ENCODE results near the gene CXCL16. TPM values are rescaled to one million over a fixed set of nuclear protein-coding genes. Genes with fewer than 3 reads are reported as not detected.

The CXCL16 gene
- polyA plus RNA-seq, 2 of the 4 experiments (the other 2 are of a cell fraction): 10.1 to 13.8 TPM

DNA sequence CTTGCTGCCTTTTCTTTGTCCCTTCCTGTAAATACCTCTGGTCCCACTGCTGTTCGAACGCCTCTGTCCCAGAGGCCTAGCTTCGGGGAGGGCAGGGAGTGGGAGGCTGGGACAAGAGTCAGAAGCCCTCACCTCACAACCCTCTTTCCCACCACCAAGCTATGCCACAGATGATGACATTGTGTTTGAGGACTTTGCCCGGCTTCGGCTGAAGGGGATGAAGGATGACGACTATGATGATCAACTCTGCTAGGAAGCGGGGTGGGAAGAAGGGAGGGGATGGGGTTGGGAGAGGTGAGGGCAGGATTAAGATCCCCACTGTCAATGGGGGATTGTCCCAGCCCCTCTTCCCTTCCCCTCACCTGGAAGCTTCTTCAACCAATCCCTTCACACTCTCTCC lies 18.9 kb downstream of the CXCL16 start:
- peak; percentile 44 to 52; a peak in 5 of 6 replicates for ATAC-seq
- FAIRE-seq: no peak
- Histone ChIP-seq H3K9me3 (no peaks in the 10 kb centered on the region), H3K4me1 (peaks cover 56% of the 10 kb centered on the region), H3K27ac (peak overlapping the region; percentile 85 to 90), H3K4me3 (peak overlapping the region; percentile 26), H3K4me2 (peak overlapping the region; percentile 87)
- ChIA-PET POLR2A (interaction anchor here (1.2 to 3.6 kb wide), 6 partner anchors 10 to 247 kb away, joined by 3 to 25 read pairs (median 8); partner anchors contain the start of genes ARRB2, MED11, PELP1 and SPAG7), CTCF (interaction anchor here (1.0 to 8.9 kb wide), 11 partner anchors 9 to 182 kb away, joined by 3 to 57 read pairs (median 5); partner anchors contain the start of genes ARRB2, CHRNE, GLTPD2 and MED11)
- 18% methylated on average over 7 of the region's 7 CpGs for WGBS (ENCODE audit: missing lambda C conversion rate)
- TF ChIP-seq RNF2 (IDR thresholded peaks at IDR 0.05; ENCODE audit: borderline replicate concordance, low read depth) (no peak), MAFK (IDR thresholded peaks at IDR 0.05; ENCODE audit: partially characterized antibody) (no peak), FOSL2 (IDR thresholded peaks at IDR 0.05) (no peak), FOSL2 (CRISPR knock-in tag; IDR thresholded peaks at IDR 0.05) (peak; percentile 34; the same call in 1 of the 2 replicates), CHD4 (IDR thresholded peaks at IDR 0.05; ENCODE audit: borderline replicate concordance) (no peak), MAZ (IDR thresholded peaks at IDR 0.05; ENCODE audit: borderline replicate concordance, low read depth, low read length) (no peak), EHF (CRISPR knock-in tag; IDR thresholded peaks at IDR 0.05) (no peak), ESRRA (IDR thresholded peaks at IDR 0.05; ENCODE audit: borderline replicate concordance, low read length) (no peak), FOXS1 (CRISPR knock-in tag; IDR thresholded peaks at IDR 0.05) (no peak), KDM5A (IDR thresholded peaks at IDR 0.05) (no peak), EP300 (IDR thresholded peaks at IDR 0.05) (peak in 1 of 2 experiments; percentile 39; a peak in 1 of 5 replicates), JUN (IDR thresholded peaks at IDR 0.05) (no peak), TFCP2L1 (CRISPR knock-in tag; IDR thresholded peaks at IDR 0.05) (no peak), SREBF2 (IDR thresholded peaks at IDR 0.05) (no peak), HOXA7 (CRISPR knock-in tag; IDR thresholded peaks at IDR 0.05) (no peak), HOXB13 (CRISPR knock-in tag; IDR thresholded peaks at IDR 0.05; ENCODE audit: low read depth) (no peak), POLR2AphosphoS2 (conservative IDR thresholded peaks at IDR 0.05; ENCODE audit: low read length) (no peak), HDAC2 (IDR thresholded peaks at IDR 0.05) (no peak), FOSB (CRISPR knock-in tag; IDR thresholded peaks at IDR 0.05) (no peak), POLR2A (IDR thresholded peaks at IDR 0.05; ENCODE audit: low read length) (no peak), RAD21 (conservative IDR thresholded peaks at IDR 0.05 in 1 of 2, IDR thresholded peaks at IDR 0.05 in 1 of 2) (no peak), MYC (IDR thresholded peaks at IDR 0.05; ENCODE audit: borderline replicate concordance, low read length) (no peak), KDM1A (IDR thresholded peaks at IDR 0.05; ENCODE audit: low read depth) (no peak)
- TF ChIP-seq, protein P1, sequence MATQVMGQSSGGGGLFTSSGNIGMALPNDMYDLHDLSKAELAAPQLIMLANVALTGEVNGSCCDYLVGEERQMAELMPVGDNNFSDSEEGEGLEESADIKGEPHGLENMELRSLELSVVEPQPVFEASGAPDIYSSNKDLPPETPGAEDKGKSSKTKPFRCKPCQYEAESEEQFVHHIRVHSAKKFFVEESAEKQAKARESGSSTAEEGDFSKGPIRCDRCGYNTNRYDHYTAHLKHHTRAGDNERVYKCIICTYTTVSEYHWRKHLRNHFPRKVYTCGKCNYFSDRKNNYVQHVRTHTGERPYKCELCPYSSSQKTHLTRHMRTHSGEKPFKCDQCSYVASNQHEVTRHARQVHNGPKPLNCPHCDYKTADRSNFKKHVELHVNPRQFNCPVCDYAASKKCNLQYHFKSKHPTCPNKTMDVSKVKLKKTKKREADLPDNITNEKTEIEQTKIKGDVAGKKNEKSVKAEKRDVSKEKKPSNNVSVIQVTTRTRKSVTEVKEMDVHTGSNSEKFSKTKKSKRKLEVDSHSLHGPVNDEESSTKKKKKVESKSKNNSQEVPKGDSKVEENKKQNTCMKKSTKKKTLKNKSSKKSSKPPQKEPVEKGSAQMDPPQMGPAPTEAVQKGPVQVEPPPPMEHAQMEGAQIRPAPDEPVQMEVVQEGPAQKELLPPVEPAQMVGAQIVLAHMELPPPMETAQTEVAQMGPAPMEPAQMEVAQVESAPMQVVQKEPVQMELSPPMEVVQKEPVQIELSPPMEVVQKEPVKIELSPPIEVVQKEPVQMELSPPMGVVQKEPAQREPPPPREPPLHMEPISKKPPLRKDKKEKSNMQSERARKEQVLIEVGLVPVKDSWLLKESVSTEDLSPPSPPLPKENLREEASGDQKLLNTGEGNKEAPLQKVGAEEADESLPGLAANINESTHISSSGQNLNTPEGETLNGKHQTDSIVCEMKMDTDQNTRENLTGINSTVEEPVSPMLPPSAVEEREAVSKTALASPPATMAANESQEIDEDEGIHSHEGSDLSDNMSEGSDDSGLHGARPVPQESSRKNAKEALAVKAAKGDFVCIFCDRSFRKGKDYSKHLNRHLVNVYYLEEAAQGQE (IDR thresholded peaks at IDR 0.05): no peak
- TF ChIP-seq, protein P2, sequence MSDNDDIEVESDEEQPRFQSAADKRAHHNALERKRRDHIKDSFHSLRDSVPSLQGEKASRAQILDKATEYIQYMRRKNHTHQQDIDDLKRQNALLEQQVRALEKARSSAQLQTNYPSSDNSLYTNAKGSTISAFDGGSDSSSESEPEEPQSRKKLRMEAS (IDR thresholded peaks at IDR 0.05): peak; percentile 12; the same call in 1 of the 2 replicates
- peak in 1 of 2 experiments; percentile 81 for DNase-seq (ENCODE audit: low read depth in 1 of 2, low spot score in 1 of 2)

- peak overlapping the region; percentile 87 for H3K4me2 ChIP-seq
- ChIA-PET POLR2A (interaction anchor here (1.1 to 3.6 kb wide), 3 partner anchors 10 to 70 kb away, joined by 5 to 25 read pairs (median 11); partner anchors contain the start of genes ARRB2 and MED11), CTCF (interaction anchor here (2.4 to 8.9 kb wide), 4 partner anchors 10 to 69 kb away, joined by 7 to 57 read pairs (median 37); partner anchors contain the start of genes ARRB2, GLTPD2 and MED11)
- H3K4me1 ChIP-seq: peaks cover 56% of the 10 kb centered on the region
- H3K27ac ChIP-seq: peak overlapping the region; percentile 85 to 90
- ATAC-seq: peak; percentile 63 to 81
- peak; percentile 73 for FAIRE-seq
- H3K9me3 ChIP-seq: no peaks in the 10 kb centered on the region
- whole genome bisulfite sequencing (ENCODE audit: missing lambda C conversion rate): 11% methylated on average over 11 of the region's 15 CpGs
- DNase-seq (ENCODE audit: low read depth in 1 of 2, low spot score in 1 of 2): peak; percentile 84 to 89
- peak overlapping the region; percentile 26; the same call in 2 of the 3 replicates for H3K4me3 ChIP-seq
- TF ChIP-seq, protein P3, sequence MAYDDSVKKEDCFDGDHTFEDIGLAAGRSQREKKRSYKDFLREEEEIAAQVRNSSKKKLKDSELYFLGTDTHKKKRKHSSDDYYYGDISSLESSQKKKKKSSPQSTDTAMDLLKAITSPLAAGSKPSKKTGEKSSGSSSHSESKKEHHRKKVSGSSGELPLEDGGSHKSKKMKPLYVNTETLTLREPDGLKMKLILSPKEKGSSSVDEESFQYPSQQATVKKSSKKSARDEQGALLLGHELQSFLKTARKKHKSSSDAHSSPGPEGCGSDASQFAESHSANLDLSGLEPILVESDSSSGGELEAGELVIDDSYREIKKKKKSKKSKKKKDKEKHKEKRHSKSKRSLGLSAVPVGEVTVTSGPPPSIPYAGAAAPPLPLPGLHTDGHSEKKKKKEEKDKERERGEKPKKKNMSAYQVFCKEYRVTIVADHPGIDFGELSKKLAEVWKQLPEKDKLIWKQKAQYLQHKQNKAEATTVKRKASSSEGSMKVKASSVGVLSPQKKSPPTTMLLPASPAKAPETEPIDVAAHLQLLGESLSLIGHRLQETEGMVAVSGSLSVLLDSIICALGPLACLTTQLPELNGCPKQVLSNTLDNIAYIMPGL (CRISPR knock-in tag; IDR thresholded peaks at IDR 0.05; ENCODE audit: borderline replicate concordance): 0 out of 2 replicates have a peak, but pooled peaks have one; percentile 33
- TF ChIP-seq, protein P2 (IDR thresholded peaks at IDR 0.05): peak; percentile 45; the same call in 1 of the 2 replicates
- peak in 1 of 2 experiments; percentile 18; a peak in 1 of 5 replicates for TF ChIP-seq RAD21 (conservative IDR thresholded peaks at IDR 0.05 in 1 of 2, IDR thresholded peaks at IDR 0.05 in 1 of 2)
- TF ChIP-seq HES2 (IDR thresholded peaks at IDR 0.05): no peak
- no peak for TF ChIP-seq EHMT2 (IDR thresholded peaks at IDR 0.05; ENCODE audit: low read depth)
- TF ChIP-seq KDM1A (IDR thresholded peaks at IDR 0.05; ENCODE audit: low read depth): no peak
- no peak for TF ChIP-seq PHF8 (IDR thresholded peaks at IDR 0.05; ENCODE audit: borderline replicate concordance, low read depth)
- TF ChIP-seq RNF2 (IDR thresholded peaks at IDR 0.05; ENCODE audit: borderline replicate concordance, low read depth): no peak
- 0 out of 2 replicates have a peak, but pooled peaks have one; percentile 16 for TF ChIP-seq EHF (CRISPR knock-in tag; IDR thresholded peaks at IDR 0.05)
- TF ChIP-seq FOSL2 (IDR thresholded peaks at IDR 0.05): no peak
- no peak; the same call in 1 of the 2 replicates for TF ChIP-seq FOSL2 (CRISPR knock-in tag; IDR thresholded peaks at IDR 0.05)
- peak; percentile 14; the same call in 1 of the 3 replicates for TF ChIP-seq SMC3 (IDR thresholded peaks at IDR 0.05)
Measured at GRCh38 chr17:4719684-4720221, 20.0 kb downstream of the CXCL16 start.
